Hepatocyte (in vitro differentiated cells): ENCODE results near the gene NFKB2. TPM values are rescaled to one million over a fixed set of nuclear protein-coding genes. Genes with fewer than 3 reads are reported as not detected.

Experiments used
- DNase-seq: peaks from one replicate; pipeline ENCODE4 v3.0.0-alpha.2; 2016; ENCODE audit warnings: low spot score
- H2AFZ ChIP-seq: fragments of 200-600 bp; sonication (generic); 2 replicates; pipeline ENCODE4 v1.6.0; 2016; ENCODE audit warnings: antibody characterized with exemption, mild to moderate bottlenecking
- H3K27ac ChIP-seq: fragments of 200-600 bp; sonication (generic); 2 replicates; pipeline ENCODE4 v1.5.1; 2016; ENCODE audit warnings: mild to moderate bottlenecking
- H3K27me3 ChIP-seq: fragments of 200-600 bp; sonication (generic); 2 replicates; pipeline ENCODE4 v1.6.1; 2016
- H3K36me3 ChIP-seq: fragments of 200-600 bp; sonication (generic); replicated peaks from 2 replicates; pipeline ENCODE4 v1.5.1; 2016; ENCODE audit warnings: low read depth; ENCODE audit not compliant: insufficient read depth
- H3K4me1 ChIP-seq: fragments of 200-600 bp; sonication (generic); 2 replicates; pipeline ENCODE4 v1.5.1; 2016; ENCODE audit warnings: mild to moderate bottlenecking, moderate library complexity; ENCODE audit not compliant: insufficient read depth
- H3K4me2 ChIP-seq: fragments of 200-600 bp; sonication (generic); 2 replicates; pipeline ENCODE4 v1.6.0; 2016
- H3K4me3 ChIP-seq: fragments of 200-600 bp; sonication (generic); 2 replicates; pipeline ENCODE4 v1.5.1; 2016; ENCODE audit warnings: mild to moderate bottlenecking
- H3K79me2 ChIP-seq: fragments of 200-600 bp; sonication (generic); 2 replicates; pipeline ENCODE4 v1.6.0; 2017; ENCODE audit warnings: mild to moderate bottlenecking
- H3K9me2 ChIP-seq: fragments of 200-600 bp; sonication (generic); replicated peaks from 2 replicates; pipeline ENCODE4 v1.6.0; 2017; ENCODE audit warnings: mild to moderate bottlenecking; ENCODE audit not compliant: insufficient read depth
- H3K9me3 ChIP-seq: fragments of 200-600 bp; sonication (generic); 2 replicates; pipeline ENCODE4 v1.5.1; 2016; ENCODE audit warnings: low read depth, mild to moderate bottlenecking
- H4K20me1 ChIP-seq: fragments of 200-600 bp; sonication (generic); 2 replicates; pipeline ENCODE4 v1.6.0; 2016; ENCODE audit warnings: mild to moderate bottlenecking; ENCODE audit not compliant: insufficient read depth, poor library complexity, severe bottlenecking
- CTCF ChIP-seq: fragments of 200-600 bp; sonication (generic); IDR thresholded peaks from 2 replicates; pipeline ENCODE4 v1.5.1; 2016; ENCODE audit warnings: antibody characterized with exemption, mild to moderate bottlenecking; ENCODE audit not compliant: poor library complexity
- EZH2 ChIP-seq: fragments of 200-600 bp; sonication (generic); IDR thresholded peaks from 2 replicates; pipeline ENCODE4 v1.6.1; 2016; ENCODE audit warnings: antibody characterized with exemption, mild to moderate bottlenecking, borderline replicate concordance
- EZH2phosphoT487 ChIP-seq: fragments of 200-600 bp; sonication (generic); IDR thresholded peaks from one replicate; pipeline ENCODE4 v1.6.1; 2018; ENCODE audit warnings: antibody characterized with exemption, mild to moderate bottlenecking, low read depth, moderate library complexity; ENCODE audit not compliant: unreplicated experiment, severe bottlenecking
- WGBS: methylation state at CpG from one replicate; pipeline ENCODE4 v1.1.6; 2016; ENCODE audit warnings: low lambda C conversion rate; ENCODE audit errors: missing lambda C conversion rate; 5-methylcytosine and 5-hydroxymethylcytosine counted together
- polyA plus RNA-seq: library from polyadenylated mRNA; unstranded; fragments of >200 nt; fragmentation: Nextera tagmentation; extraction: Ambion mirVana; gene quantifications from 2 replicates; pipeline ENCODE4 v1.2.1, GENCODE V29; 2016
- total RNA-seq: library from RNA; depleted of rRNA; stranded (reverse); fragments of >200 nt; gene quantifications from 2 replicates; pipeline ENCODE4 v1.2.3, GENCODE V29; 2014

Gene NFKB2
- total and polyA plus RNA-seq, 2 experiments from 2014 or later, result 23.2 to 27.4 TPM

GRCh38 chr10:102396730-102397151 lies 1.2 kb downstream of the NFKB2 start:
- peaks cover 22% of the 10 kb centered on the region for H3K4me1 ChIP-seq
- 94% methylated on average over 12 of the region's 12 CpGs for WGBS
- H3K27ac ChIP-seq, result no peak overlapping the region

GRCh38 chr10:102397222-102398171 lies 2.0 kb downstream of the NFKB2 start:
- H3K9me3 ChIP-seq, result no peaks in the 10 kb centered on the region
- no peak overlapping the region for H3K4me3 ChIP-seq
- H3K27me3 ChIP-seq, result no peaks in the 10 kb centered on the region
- DNase-seq, result no peak
- H3K9me2 ChIP-seq, result no peaks in the 10 kb centered on the region
- peaks cover 11% of the 10 kb centered on the region for H3K79me2 ChIP-seq
- no peak overlapping the region for H2AFZ ChIP-seq
- peaks cover 22% of the 10 kb centered on the region for H3K4me1 ChIP-seq
- 95% methylated on average over 13 of the region's 14 CpGs for WGBS
- H3K4me2 ChIP-seq, result no peak overlapping the region
- no peak overlapping the region for H3K27ac ChIP-seq
- H3K36me3 ChIP-seq, result no peaks in the 10 kb centered on the region
- no peaks in the 10 kb centered on the region for H4K20me1 ChIP-seq
- TF ChIP-seq EZH2phosphoT487 (no peak), CTCF (no peak), EZH2 (no peak)

More at GRCh38 chr10:102396730-102397151, 1.2 kb downstream of the NFKB2 start:
- H3K4me2 ChIP-seq, result peak overlapping the region; percentile 98
- DNase-seq, result no peak
- no peak overlapping the region for H2AFZ ChIP-seq
- no peaks in the 10 kb centered on the region for H4K20me1 ChIP-seq
- H3K27me3 ChIP-seq, result no peaks in the 10 kb centered on the region
- no peaks in the 10 kb centered on the region for H3K9me2 ChIP-seq
- peaks cover 11% of the 10 kb centered on the region for H3K79me2 ChIP-seq
- H3K4me3 ChIP-seq, result no peak overlapping the region
- no peaks in the 10 kb centered on the region for H3K9me3 ChIP-seq
- no peaks in the 10 kb centered on the region for H3K36me3 ChIP-seq
- TF ChIP-seq EZH2phosphoT487 (no peak), CTCF (no peak), EZH2 (no peak)

GRCh38 chr10:102398172-102399020 lies 2.9 kb downstream of the NFKB2 start:
- H3K4me3 ChIP-seq, result no peak overlapping the region
- H3K4me2 ChIP-seq, result peak overlapping the region; percentile 97
- no peaks in the 10 kb centered on the region for H3K36me3 ChIP-seq

More at GRCh38 chr10:102398172-102399020, 2.9 kb downstream of the NFKB2 start:
- DNase-seq, result no peak
- Histone ChIP-seq H3K79me2 (peaks cover 11% of the 10 kb centered on the region), H3K27ac (peak overlapping the region; percentile 92), H4K20me1 (no peaks in the 10 kb centered on the region), H3K4me1 (peaks cover 20% of the 10 kb centered on the region), H2AFZ (no peak overlapping the region), H3K9me2 (no peaks in the 10 kb centered on the region), H3K27me3 (no peaks in the 10 kb centered on the region), H3K9me3 (no peaks in the 10 kb centered on the region)
- 97% methylated on average over 19 of the region's 21 CpGs for whole genome bisulfite sequencing
- TF ChIP-seq EZH2, result no peak
- TF ChIP-seq EZH2phosphoT487, result no peak
- TF ChIP-seq CTCF, result no peak
